Esophagus muscularis mucosa (tissue), 4 donors: ENCODE results near the gene C1R. TPM values are rescaled to one million over a fixed set of nuclear protein-coding genes. Genes with fewer than 3 reads are reported as not detected.

Experiments
- DNase-seq: peaks from one replicate; pipeline ENCODE4 v3.0.0-alpha.2; 2017; ENCODE audit errors: extremely low spot score
- H3K27ac ChIP-seq, 4 donors: fragments of 200-600 bp; sonication (generic); replicated peaks in 1 of 4; 1 replicate in 3 of 4; 2 replicates in 1 of 4; pipeline ENCODE4 v1.5.1; 2016 to 2019; ENCODE audit warnings: mild to moderate bottlenecking in 1 of 4
- H3K27me3 ChIP-seq, 4 donors: fragments of 200-600 bp; sonication (generic); one replicate each; pipeline versions ENCODE4 v1.5.1 to v1.6.0; 2016 to 2019
- H3K36me3 ChIP-seq, 4 donors: fragments of 200-600 bp; sonication (generic); one replicate each; pipeline ENCODE4 v1.5.1; 2016 to 2019
- H3K4me1 ChIP-seq, 4 donors: fragments of 200-600 bp; sonication (generic); one replicate each; pipeline ENCODE4 v1.5.1; 2016 to 2019
- H3K4me3 ChIP-seq, 4 donors: fragments of 200-600 bp; sonication (generic); 1 replicate in 2 of 4; 2 replicates in 2 of 4; pipeline ENCODE4 v1.5.1; 2016 to 2019; ENCODE audit warnings: mild to moderate bottlenecking in 4 of 4, moderate library complexity in 1 of 4
- H3K9me3 ChIP-seq, 4 donors: fragments of 200-600 bp; sonication (generic); 1 replicate in 3 of 4; 2 replicates in 1 of 4; pipeline ENCODE4 v1.5.1; 2016 to 2019
- EP300 ChIP-seq: sonication (generic); formaldehyde crosslinking; IDR thresholded peaks from one replicate; pipeline ENCODE4 v1.6.1; 2017; ENCODE audit warnings: antibody characterized with exemption
- POLR2A ChIP-seq: fragments of 450-650 bp; IDR thresholded peaks from one replicate; pipeline ENCODE4 v1.6.1; 2017; ENCODE audit warnings: antibody characterized with exemption, moderate library complexity, mild to moderate bottlenecking, low read depth
- POLR2AphosphoS5 ChIP-seq, 2 donors: sonication (generic); formaldehyde crosslinking; IDR thresholded peaks; one replicate each; pipeline ENCODE4 v1.6.1; 2017; ENCODE audit warnings: antibody characterized with exemption in 2 of 2
- WGBS: methylation state at CpG from one replicate; pipeline ENCODE4 v1.1.5; 2018; 5-methylcytosine and 5-hydroxymethylcytosine counted together
- intact Hi-C: fragments of 100-400 bp; cut with DNase I; formaldehyde crosslinking; loops from one replicate; pipeline ENCODE4 v1.15.1; 2023
- total RNA-seq, 4 donors: library from RNA; depleted of rRNA; stranded (reverse); fragments of >200 nt; gene quantifications; one replicate each; pipeline versions ENCODE4 v1.1.0 to v1.2.1, GENCODE V29; 2016
- TF ChIP-seq, protein P1 (sequence below), 3 experiments: fragments of 200-600 bp in 2 of 3; fragments of 450-650 bp in 1 of 3; sonication (generic) in 2 of 3; IDR thresholded peaks; one replicate each; pipeline ENCODE4 v1.5.1; 2017 to 2019; ENCODE audit warnings: antibody characterized with exemption in 3 of 3, mild to moderate bottlenecking in 2 of 3, moderate library complexity in 1 of 3

The C1R gene
- total RNA-seq, 4 donors from 2014 or later = 324 to 603 (median 572) TPM

DNA sequence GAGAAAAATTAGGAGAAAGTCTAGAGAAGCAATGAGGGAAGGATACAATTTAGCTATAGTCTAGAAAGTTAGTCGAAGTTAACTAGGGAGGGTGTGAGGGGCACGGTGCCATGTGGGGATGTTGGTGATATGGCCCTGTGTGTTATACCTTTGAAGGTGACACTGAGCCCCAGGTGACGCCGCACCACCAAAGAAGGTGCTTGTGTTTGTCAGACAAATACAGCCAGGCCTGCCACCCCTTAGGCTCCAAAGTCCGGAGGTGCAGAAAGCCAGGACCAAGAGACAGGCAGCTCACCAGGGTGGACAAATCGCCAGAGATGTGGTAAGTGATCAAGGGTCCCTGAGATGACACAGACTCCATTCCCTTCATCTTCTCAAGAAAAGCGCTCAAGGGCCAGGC lies 30.6 kb downstream of the C1R start:
- intact Hi-C loops = no loop called here
- 90% methylated on average over 6 of the region's 7 CpGs for WGBS
- Histone ChIP-seq H3K27me3 (no peaks in the 10 kb centered on the region), H3K4me1 (peaks cover 14 to 74% (median 67%) of the 10 kb centered on the region in 4 donors), H3K27ac (peak overlapping the region; percentile 79 to 89 (median 82)), H3K4me3 (peak overlapping the region; percentile 44 to 68 (median 54)), H3K9me3 (no peaks in the 10 kb centered on the region), H3K36me3 (peaks cover 7 to 40% (median 19%) of the 10 kb centered on the region in 4 donors)
- TF ChIP-seq EP300 (no peak), POLR2AphosphoS5 (IDR thresholded peaks at IDR 0.05) (no peak), POLR2A (no peak)
- TF ChIP-seq, protein P1, sequence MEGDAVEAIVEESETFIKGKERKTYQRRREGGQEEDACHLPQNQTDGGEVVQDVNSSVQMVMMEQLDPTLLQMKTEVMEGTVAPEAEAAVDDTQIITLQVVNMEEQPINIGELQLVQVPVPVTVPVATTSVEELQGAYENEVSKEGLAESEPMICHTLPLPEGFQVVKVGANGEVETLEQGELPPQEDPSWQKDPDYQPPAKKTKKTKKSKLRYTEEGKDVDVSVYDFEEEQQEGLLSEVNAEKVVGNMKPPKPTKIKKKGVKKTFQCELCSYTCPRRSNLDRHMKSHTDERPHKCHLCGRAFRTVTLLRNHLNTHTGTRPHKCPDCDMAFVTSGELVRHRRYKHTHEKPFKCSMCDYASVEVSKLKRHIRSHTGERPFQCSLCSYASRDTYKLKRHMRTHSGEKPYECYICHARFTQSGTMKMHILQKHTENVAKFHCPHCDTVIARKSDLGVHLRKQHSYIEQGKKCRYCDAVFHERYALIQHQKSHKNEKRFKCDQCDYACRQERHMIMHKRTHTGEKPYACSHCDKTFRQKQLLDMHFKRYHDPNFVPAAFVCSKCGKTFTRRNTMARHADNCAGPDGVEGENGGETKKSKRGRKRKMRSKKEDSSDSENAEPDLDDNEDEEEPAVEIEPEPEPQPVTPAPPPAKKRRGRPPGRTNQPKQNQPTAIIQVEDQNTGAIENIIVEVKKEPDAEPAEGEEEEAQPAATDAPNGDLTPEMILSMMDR (IDR thresholded peaks at IDR 0.05) = no peak
- no peak for DNase-seq

GRCh38 chr12:7061138-7061537 lies 31.1 kb downstream of the C1R start:
- Histone ChIP-seq H3K9me3 (no peaks in the 10 kb centered on the region), H3K4me3 (peak overlapping the region; percentile 44 to 68 (median 54)), H3K27me3 (no peaks in the 10 kb centered on the region), H3K4me1 (peaks cover 14 to 74% (median 65%) of the 10 kb centered on the region in 4 donors), H3K36me3 (peaks cover 5 to 36% (median 15%) of the 10 kb centered on the region in 4 donors), H3K27ac (peak overlapping the region; percentile 79 to 89 (median 82))
- no peak for DNase-seq
- TF ChIP-seq, protein P1 (IDR thresholded peaks at IDR 0.05) = no peak
- no peak for TF ChIP-seq POLR2AphosphoS5 (IDR thresholded peaks at IDR 0.05)
- TF ChIP-seq POLR2A = no peak
- TF ChIP-seq EP300 = no peak
- intact Hi-C loops = no loop called here
- WGBS = 60% methylated on average over 13 of the region's 13 CpGs

DNA sequence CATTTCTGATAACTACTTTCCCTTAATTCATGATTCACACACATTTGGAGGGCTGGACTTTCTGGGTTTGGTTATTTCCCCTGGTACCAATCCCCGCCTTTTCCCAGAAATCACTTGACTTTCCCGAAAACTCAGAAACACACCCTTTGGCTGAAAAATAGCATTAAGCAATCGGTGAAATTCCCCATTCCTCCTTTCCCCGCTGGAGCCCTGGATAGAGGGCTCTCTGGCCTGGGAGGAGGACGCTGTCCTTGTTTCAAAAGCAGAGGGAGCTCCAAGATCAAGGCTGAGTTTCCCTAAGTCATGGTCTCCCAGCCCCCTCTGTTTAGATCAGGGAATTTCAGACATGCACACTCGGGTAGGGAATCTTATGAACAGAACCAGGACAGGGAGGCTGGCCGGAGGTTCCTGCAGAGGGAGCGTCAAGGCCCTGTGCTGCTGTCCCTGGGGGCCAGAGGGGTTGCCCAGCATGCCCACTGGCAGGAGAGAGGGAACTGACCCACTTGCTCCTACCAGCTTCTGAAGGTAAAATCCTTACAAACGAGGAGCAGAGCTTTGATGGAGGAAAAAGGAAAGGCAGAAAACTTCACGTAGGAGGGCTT lies 31.8 kb downstream of the C1R start, which contains the start of gene C1S:
C1S (plus strand) TSS at position 366 of the 602 bp plus-strand sequence. CDS start 1,195 bp downstream, outside the sequence.
- intact Hi-C loops = loop anchor here (1.0 kb wide), 2 partner anchors 32 to 49 kb away; partner anchors contain the start of genes C1R and C1RL
- H3K27ac ChIP-seq = peak within 1 kb of the TSS; percentile 79 to 89 (median 82)
- peaks cover 14 to 74% (median 63%) of the 10 kb centered on the region in 4 donors for H3K4me1 ChIP-seq
- TF ChIP-seq EP300 (peak; percentile 79), POLR2AphosphoS5 (IDR thresholded peaks at IDR 0.05) (peak; percentile 87 to 94), POLR2A (peak; percentile 67)
- TF ChIP-seq, protein P1 (IDR thresholded peaks at IDR 0.05) = peak; percentile 88 to 98 (median 96)
- peaks cover 0 to 29% (median 9%) of the 10 kb centered on the region in 4 donors for H3K36me3 ChIP-seq
- DNase-seq = peak; percentile 95
- peak within 1 kb of the TSS; percentile 44 to 68 (median 54) for H3K4me3 ChIP-seq
- 22% methylated on average over 9 of the region's 10 CpGs for WGBS
- H3K9me3 ChIP-seq = no peaks in the 10 kb centered on the region
- H3K27me3 ChIP-seq = no peaks in the 10 kb centered on the region

DNA sequence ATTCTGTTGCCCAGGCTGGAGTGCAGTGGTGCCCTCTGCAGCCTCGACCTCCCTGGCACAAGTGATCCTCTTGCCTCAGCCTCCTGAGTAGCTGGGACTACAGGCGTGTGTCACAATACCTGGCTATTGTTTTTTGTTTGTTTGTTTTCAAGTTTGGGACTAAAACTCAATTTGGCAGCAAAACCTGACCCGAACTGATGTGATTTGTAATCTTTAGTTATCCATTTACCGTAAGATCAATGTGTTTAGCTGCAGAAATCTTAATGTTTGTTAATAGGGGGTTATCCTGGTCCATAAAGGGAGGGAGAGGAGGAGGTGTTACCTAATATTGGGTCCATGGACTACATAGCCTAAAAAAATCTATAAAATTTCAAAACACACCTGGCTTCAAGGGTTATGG lies 32.5 kb downstream of the C1R start:
- no peak overlapping the region for H3K4me3 ChIP-seq
- intact Hi-C loops = loop anchor here (1.0 kb wide), 2 partner anchors 33 to 50 kb away; partner anchors contain the start of genes C1R and C1RL

More for the DNA sequence above, 32.5 kb downstream of the C1R start:
- Histone ChIP-seq H3K27me3 (no peaks in the 10 kb centered on the region), H3K9me3 (no peaks in the 10 kb centered on the region), H3K36me3 (peaks cover 0 to 22% (median 6%) of the 10 kb centered on the region in 4 donors), H3K4me1 (peaks cover 14 to 71% (median 57%) of the 10 kb centered on the region in 4 donors), H3K27ac (peak overlapping the region; percentile 79 to 89 (median 82))
- TF ChIP-seq EP300 (no peak), POLR2AphosphoS5 (IDR thresholded peaks at IDR 0.05) (no peak), POLR2A (no peak)
- TF ChIP-seq, protein P1 (IDR thresholded peaks at IDR 0.05) = no peak
- no peak for DNase-seq
- WGBS = 86% methylated on average over 4 of the region's 4 CpGs
